ENCODE results near the gene CACNA1H.

DNA sequence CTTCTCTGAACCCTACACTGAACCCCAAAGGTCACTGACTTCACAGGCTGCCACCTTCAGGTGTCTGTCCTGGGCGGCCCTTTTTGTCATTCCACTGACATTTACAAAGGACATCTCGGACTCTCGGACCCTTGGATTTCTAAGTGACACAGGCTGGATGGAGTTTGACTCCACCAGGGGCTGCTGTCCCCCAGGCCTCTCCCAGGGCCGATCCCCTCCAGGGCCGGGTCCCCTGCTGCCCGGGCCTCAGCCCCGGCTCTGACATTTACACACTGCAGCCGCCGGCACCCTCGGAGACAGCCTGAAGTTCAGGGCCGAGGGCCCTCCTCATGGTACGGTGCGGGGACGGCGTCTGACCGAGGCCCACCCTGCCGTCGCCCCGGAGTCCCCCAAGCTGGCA lies 24.1 kb downstream of the CACNA1H start:
- TF ChIP-seq, protein P1, sequence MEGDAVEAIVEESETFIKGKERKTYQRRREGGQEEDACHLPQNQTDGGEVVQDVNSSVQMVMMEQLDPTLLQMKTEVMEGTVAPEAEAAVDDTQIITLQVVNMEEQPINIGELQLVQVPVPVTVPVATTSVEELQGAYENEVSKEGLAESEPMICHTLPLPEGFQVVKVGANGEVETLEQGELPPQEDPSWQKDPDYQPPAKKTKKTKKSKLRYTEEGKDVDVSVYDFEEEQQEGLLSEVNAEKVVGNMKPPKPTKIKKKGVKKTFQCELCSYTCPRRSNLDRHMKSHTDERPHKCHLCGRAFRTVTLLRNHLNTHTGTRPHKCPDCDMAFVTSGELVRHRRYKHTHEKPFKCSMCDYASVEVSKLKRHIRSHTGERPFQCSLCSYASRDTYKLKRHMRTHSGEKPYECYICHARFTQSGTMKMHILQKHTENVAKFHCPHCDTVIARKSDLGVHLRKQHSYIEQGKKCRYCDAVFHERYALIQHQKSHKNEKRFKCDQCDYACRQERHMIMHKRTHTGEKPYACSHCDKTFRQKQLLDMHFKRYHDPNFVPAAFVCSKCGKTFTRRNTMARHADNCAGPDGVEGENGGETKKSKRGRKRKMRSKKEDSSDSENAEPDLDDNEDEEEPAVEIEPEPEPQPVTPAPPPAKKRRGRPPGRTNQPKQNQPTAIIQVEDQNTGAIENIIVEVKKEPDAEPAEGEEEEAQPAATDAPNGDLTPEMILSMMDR (IDR thresholded peaks at IDR 0.05; ENCODE audit: extremely low read depth in 1 of 2, insufficient read depth in 1 of 2, low read depth in 1 of 2, low read length in 2 of 2) = no peak
- no peak for TF ChIP-seq POLR2A (IDR thresholded peaks at IDR 0.05; ENCODE audit: low read depth, low read length)
- TF ChIP-seq, protein P2, sequence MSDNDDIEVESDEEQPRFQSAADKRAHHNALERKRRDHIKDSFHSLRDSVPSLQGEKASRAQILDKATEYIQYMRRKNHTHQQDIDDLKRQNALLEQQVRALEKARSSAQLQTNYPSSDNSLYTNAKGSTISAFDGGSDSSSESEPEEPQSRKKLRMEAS (IDR thresholded peaks at IDR 0.05; ENCODE audit: insufficient read depth, insufficient read length) = no peak
- no peak for TF ChIP-seq EZH2 (IDR thresholded peaks at IDR 0.05; ENCODE audit: borderline replicate concordance, low read depth, low read length, severe bottlenecking)

Measured in endothelial cell of umbilical vein (primary cell).